OCI-LY3 (cell line): Measurements from ENCODE around the gene AUTS2.

Experiments used
- CTCF ChIP-seq: fragments of 200-600, 300-600 bp; sonication (generic); IDR thresholded peaks from 2 replicates; pipeline ENCODE4 v1.5.1; 2014; ENCODE audit warnings: antibody characterized with exemption, low read length, low read depth
- EZH2phosphoT487 ChIP-seq: fragments of 200-600 bp; shearing (Covaris generic); IDR thresholded peaks from 2 replicates; pipeline ENCODE4 v1.6.1; 2018; ENCODE audit warnings: antibody characterized with exemption, mixed run types, low read depth

DNA sequence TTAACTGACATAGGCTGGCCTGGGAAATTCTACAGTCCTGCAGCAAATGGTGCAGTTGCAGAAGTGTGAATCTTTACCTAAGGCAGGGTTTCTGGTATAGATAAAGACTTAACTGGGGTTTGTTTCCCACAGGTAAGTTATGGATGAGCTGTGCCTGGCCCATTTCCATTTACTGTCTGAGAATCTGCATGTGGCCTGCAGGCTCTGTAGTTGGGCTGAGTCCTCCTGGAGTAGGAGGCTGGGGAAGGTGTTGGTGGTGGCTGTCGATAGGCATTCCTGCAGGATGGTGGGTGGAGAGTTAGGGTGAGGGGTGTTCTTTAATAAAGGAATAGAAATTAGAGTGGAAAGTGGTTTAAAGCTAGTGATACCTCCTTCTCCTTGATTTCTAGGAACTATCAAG is 193.5 kb downstream of the AUTS2 start:
- TF ChIP-seq CTCF, result no peak
- TF ChIP-seq EZH2phosphoT487, result no peak
